GM23338 (cell line): ENCODE results near the gene PML. TPM values are rescaled to one million over a fixed set of nuclear protein-coding genes. Genes with fewer than 3 reads are reported as not detected.

ENCODE experiments used
- ATAC-seq: fragments of 200-7000 bp; cut with Tn5 transposase; 3 replicates; pipeline ENCODE4 v1.9.1; 2020
- DNase-seq: peaks from one replicate; pipeline ENCODE4 v3.0.0-alpha.2; 2015; ENCODE audit warnings: low spot score
- H2AFZ ChIP-seq: fragments of 200-600 bp; sonication (generic); 2 replicates; pipeline ENCODE4 v1.8.0; 2016; ENCODE audit warnings: antibody characterized with exemption, mild to moderate bottlenecking, moderate library complexity
- H3F3A ChIP-seq: fragments of 200-600 bp; sonication (generic); replicated peaks from 2 replicates; pipeline ENCODE4 v1.8.0; 2017; ENCODE audit warnings: antibody characterized with exemption, mixed run types, low read depth
- H3K27ac ChIP-seq: fragments of 200-600 bp; sonication (generic); 2 replicates; pipeline ENCODE4 v1.6.1; 2016; ENCODE audit warnings: low read depth
- H3K27me3 ChIP-seq: fragments of 200-600 bp; sonication (generic); 2 replicates; pipeline ENCODE4 v1.8.0; 2016; ENCODE audit warnings: mild to moderate bottlenecking, mixed run types, moderate library complexity; ENCODE audit not compliant: insufficient read depth
- H3K36me3 ChIP-seq: fragments of 200-600 bp; sonication (generic); 2 replicates; pipeline ENCODE4 v1.8.0; 2016; ENCODE audit warnings: mild to moderate bottlenecking; ENCODE audit not compliant: insufficient read depth
- H3K4me1 ChIP-seq: fragments of 200-600 bp; sonication (generic); 2 replicates; pipeline ENCODE4 v1.8.0; 2016; ENCODE audit warnings: mild to moderate bottlenecking, moderate library complexity; ENCODE audit not compliant: insufficient read depth
- H3K4me2 ChIP-seq: fragments of 200-600 bp; sonication (generic); 2 replicates; pipeline ENCODE4 v1.7.1; 2017; ENCODE audit warnings: mixed run types
- H3K4me3 ChIP-seq: fragments of 200-600 bp; sonication (generic); 2 replicates; pipeline ENCODE4 v1.6.1; 2016; ENCODE audit warnings: mixed run types
- H3K79me2 ChIP-seq: fragments of 200-600 bp; sonication (generic); replicated peaks from 2 replicates; pipeline ENCODE4 v1.8.0; 2017; ENCODE audit warnings: mild to moderate bottlenecking; ENCODE audit not compliant: insufficient read depth
- H3K9me2 ChIP-seq: fragments of 200-600 bp; sonication (generic); 2 replicates; pipeline ENCODE4 v1.8.0; 2017; ENCODE audit not compliant: insufficient read depth
- H4K20me1 ChIP-seq: fragments of 200-600 bp; sonication (generic); replicated peaks from 2 replicates; pipeline ENCODE4 v1.8.0; 2017; ENCODE audit warnings: mild to moderate bottlenecking; ENCODE audit not compliant: insufficient read depth
- H3K27ac Mint-ChIP-seq: 2 replicates; pipeline ENCODE4 v1.8.0; 2020; ENCODE audit warnings: inconsistent platforms, mild to moderate bottlenecking, moderate library complexity, mixed read lengths
- H3K27me3 Mint-ChIP-seq: 3 replicates; pipeline ENCODE4 v1.8.0; 2022; ENCODE audit warnings: low read depth, mild to moderate bottlenecking, moderate library complexity, mixed read lengths, inconsistent platforms; ENCODE audit not compliant: insufficient read depth, poor library complexity
- H3K36me3 Mint-ChIP-seq: 3 replicates; pipeline ENCODE4 v1.8.0; 2021; ENCODE audit warnings: low read depth, mild to moderate bottlenecking, inconsistent platforms, moderate library complexity, mixed read lengths
- H3K4me1 Mint-ChIP-seq: 3 replicates; pipeline ENCODE4 v1.8.0; 2020; ENCODE audit warnings: mild to moderate bottlenecking, inconsistent platforms, mixed read lengths
- H3K4me3 Mint-ChIP-seq: 3 replicates; pipeline ENCODE4 v1.8.0; 2021; ENCODE audit warnings: moderate library complexity, mild to moderate bottlenecking, inconsistent platforms, mixed read lengths
- H3K9me3 Mint-ChIP-seq: 3 replicates; pipeline ENCODE4 v1.8.0; 2020; ENCODE audit warnings: moderate library complexity, mild to moderate bottlenecking, inconsistent platforms, mixed read lengths
- ETS1 ChIP-seq: IDR thresholded peaks from 2 replicates; pipeline ENCODE4 v1.6.1; 2016; ENCODE audit warnings: antibody characterized with exemption
- EZH2 ChIP-seq: fragments of 200-600 bp; sonication (generic); IDR thresholded peaks from one replicate; pipeline ENCODE4 v1.8.0; 2017; ENCODE audit warnings: antibody characterized with exemption, mild to moderate bottlenecking, low read depth; ENCODE audit not compliant: unreplicated experiment
- EZH2phosphoT487 ChIP-seq: fragments of 200-600 bp; sonication (generic); IDR thresholded peaks from one replicate; pipeline ENCODE4 v1.8.1; 2018; ENCODE audit warnings: antibody characterized with exemption; ENCODE audit not compliant: unreplicated experiment
- JUNB ChIP-seq: IDR thresholded peaks from one replicate; pipeline ENCODE4 v1.6.1; 2016; ENCODE audit warnings: antibody characterized with exemption; ENCODE audit not compliant: unreplicated experiment
- NANOG ChIP-seq: IDR thresholded peaks from 2 replicates; pipeline ENCODE4 v1.6.1; 2016; ENCODE audit warnings: antibody characterized with exemption, borderline replicate concordance
- REST ChIP-seq: IDR thresholded peaks from one replicate; pipeline ENCODE4 v1.6.1; 2018; ENCODE audit warnings: antibody characterized with exemption; ENCODE audit not compliant: unreplicated experiment
- ZNF331 ChIP-seq: fragments of 250-450 bp; sonication (Bioruptor Pico); IDR thresholded peaks from 2 replicates; pipeline ENCODE4 v1.5.0; 2020; ENCODE audit warnings: low read depth, mild to moderate bottlenecking, moderate library complexity
- ZNF462 ChIP-seq: fragments of 250-450 bp; sonication (Bioruptor Pico); IDR thresholded peaks from 2 replicates; pipeline ENCODE4 v1.5.0; 2020; ENCODE audit warnings: mild to moderate bottlenecking, moderate library complexity
- polyA plus RNA-seq: library from polyadenylated mRNA; unstranded; fragments of >200 nt; fragmentation: Nextera tagmentation; extraction: Ambion mirVana; gene quantifications from 2 replicates; pipeline ENCODE4 v1.2.1, GENCODE V29; 2016
- total RNA-seq: library from RNA; depleted of rRNA; stranded (reverse); fragments of >200 nt; shearing (Covaris generic); gene quantifications from 2 replicates; pipeline ENCODE4 v1.2.3, GENCODE V29; 2014

PML gene
- total and polyA plus RNA-seq, 2 experiments from 2014 or later: 19.0 to 73.1 TPM

GRCh38 chr15:73954188-73955145 is 40.0 kb upstream of the PML start:
- H3K9me2 ChIP-seq: no peaks in the 10 kb centered on the region
- no peaks in the 10 kb centered on the region for H3F3A ChIP-seq
- H3K4me1 Mint-ChIP-seq: peaks cover 22% of the 10 kb centered on the region
- H4K20me1 ChIP-seq: no peaks in the 10 kb centered on the region
- peaks cover 4% of the 10 kb centered on the region; the same call in 1 of the 2 replicates for H3K4me1 ChIP-seq
- no peak overlapping the region for H3K4me3 ChIP-seq
- peaks cover 17% of the 10 kb centered on the region for H3K27me3 Mint-ChIP-seq
- no peak overlapping the region for H3K4me3 Mint-ChIP-seq
- H3K36me3 Mint-ChIP-seq: no peaks in the 10 kb centered on the region; the same call in 2 of the 3 replicates
- ATAC-seq (peak; percentile 2; the same call in 1 of the 3 replicates), DNase-seq (no peak)
- no peaks in the 10 kb centered on the region for H3K9me3 Mint-ChIP-seq
- H2AFZ ChIP-seq: no peak overlapping the region
- no peak overlapping the region for H3K27ac Mint-ChIP-seq
- H3K27ac ChIP-seq: no peak overlapping the region
- H3K27me3 ChIP-seq: no peaks in the 10 kb centered on the region
- no peak for TF ChIP-seq NANOG
- TF ChIP-seq EZH2phosphoT487: no peak
- no peak for TF ChIP-seq REST
- no peak for TF ChIP-seq JUNB
- no peak for TF ChIP-seq ZNF331 (CRISPR knock-in tag)
- no peak for TF ChIP-seq ETS1
- TF ChIP-seq EZH2: no peak
- no peak for TF ChIP-seq ZNF462 (CRISPR knock-in tag)
- no peaks in the 10 kb centered on the region for H3K36me3 ChIP-seq
- H3K4me2 ChIP-seq: no peak overlapping the region
- H3K79me2 ChIP-seq: no peaks in the 10 kb centered on the region
